Body of pancreas (tissue), 4 donors: ENCODE measurements around the gene G6PC3. TPM values are rescaled to one million over a fixed set of nuclear protein-coding genes. Genes with fewer than 3 reads are reported as not detected.
"Not testable (repeated sequence)": the region's sequence is repeated elsewhere in the genome, so short reads cannot be mapped to it uniquely, and the experiment has no call there.

Source experiments
- ATAC-seq: fragments of 150-250 bp; one replicate; pipeline ENCODE4 v1.9.1; 2016
- DNase-seq, 4 donors: peaks; one replicate each; pipeline ENCODE4 v3.0.0-alpha.2; 2019
- H3K27ac ChIP-seq, 4 donors: fragments of 200-600 bp; sonication (generic); 1 replicate in 3 of 4; 2 replicates in 1 of 4; pipeline versions ENCODE4 v1.5.1 to v1.6.1; 2016 to 2019; ENCODE audit warnings: mild to moderate bottlenecking in 1 of 4, mixed read lengths in 1 of 4, moderate library complexity in 1 of 4
- H3K27me3 ChIP-seq, 2 donors: fragments of 200-600 bp; sonication (generic); one replicate each; pipeline ENCODE4 v1.6.0; 2016; ENCODE audit warnings: mild to moderate bottlenecking in 1 of 2
- H3K36me3 ChIP-seq, 2 donors: fragments of 200-600 bp; sonication (generic); replicated peaks in 1 of 2; 2 replicates each; pipeline ENCODE4 v1.5.1; 2016; ENCODE audit warnings: low read depth in 2 of 2; ENCODE audit not compliant: insufficient read depth in 1 of 2
- H3K4me1 ChIP-seq: fragments of 200-600 bp; sonication (generic); one replicate; pipeline ENCODE4 v1.6.0; 2016
- H3K4me3 ChIP-seq, 2 donors: fragments of 200-600 bp; sonication (generic); 1 replicate in 1 of 2; 2 replicates in 1 of 2; pipeline ENCODE4 v1.5.1; 2016 to 2019
- H3K9me3 ChIP-seq, 3 donors: fragments of 200-600 bp; sonication (generic); 1 replicate in 2 of 3; 2 replicates in 1 of 3; pipeline ENCODE4 v1.5.1; 2016
- POLR2A ChIP-seq, 3 donors: fragments of 450-650 bp; IDR thresholded peaks; one replicate each; pipeline ENCODE4 v1.6.1; 2016; ENCODE audit warnings: antibody characterized with exemption in 3 of 3, mild to moderate bottlenecking in 2 of 3
- WGBS, 2 donors: methylation state at CpG; one replicate each; pipeline ENCODE4 v1.1.5; 2017; 5-methylcytosine and 5-hydroxymethylcytosine counted together
- intact Hi-C: fragments of 100-400 bp; cut with DNase I; formaldehyde crosslinking; loops from one replicate; pipeline ENCODE4 v1.15.1; 2023
- total RNA-seq, 2 donors: library from RNA; depleted of rRNA; stranded (reverse); fragments of >200 nt; gene quantifications; one replicate each; pipeline ENCODE4 v1.1.0, GENCODE V29; 2016
- TF ChIP-seq, protein P1 (sequence below), 7 experiments: fragments of 450-650 bp in 4 of 7; fragments of 200-600 bp in 3 of 7; sonication (generic) in 3 of 7; IDR thresholded peaks; one replicate each; pipeline ENCODE4 v1.5.1; 2016 to 2019; ENCODE audit warnings: antibody characterized with exemption in 7 of 7

Gene G6PC3, protein sequence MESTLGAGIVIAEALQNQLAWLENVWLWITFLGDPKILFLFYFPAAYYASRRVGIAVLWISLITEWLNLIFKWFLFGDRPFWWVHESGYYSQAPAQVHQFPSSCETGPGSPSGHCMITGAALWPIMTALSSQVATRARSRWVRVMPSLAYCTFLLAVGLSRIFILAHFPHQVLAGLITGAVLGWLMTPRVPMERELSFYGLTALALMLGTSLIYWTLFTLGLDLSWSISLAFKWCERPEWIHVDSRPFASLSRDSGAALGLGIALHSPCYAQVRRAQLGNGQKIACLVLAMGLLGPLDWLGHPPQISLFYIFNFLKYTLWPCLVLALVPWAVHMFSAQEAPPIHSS
- total RNA-seq: 10 to 100 TPM; 11.9 to 12.9 TPM

DNA sequence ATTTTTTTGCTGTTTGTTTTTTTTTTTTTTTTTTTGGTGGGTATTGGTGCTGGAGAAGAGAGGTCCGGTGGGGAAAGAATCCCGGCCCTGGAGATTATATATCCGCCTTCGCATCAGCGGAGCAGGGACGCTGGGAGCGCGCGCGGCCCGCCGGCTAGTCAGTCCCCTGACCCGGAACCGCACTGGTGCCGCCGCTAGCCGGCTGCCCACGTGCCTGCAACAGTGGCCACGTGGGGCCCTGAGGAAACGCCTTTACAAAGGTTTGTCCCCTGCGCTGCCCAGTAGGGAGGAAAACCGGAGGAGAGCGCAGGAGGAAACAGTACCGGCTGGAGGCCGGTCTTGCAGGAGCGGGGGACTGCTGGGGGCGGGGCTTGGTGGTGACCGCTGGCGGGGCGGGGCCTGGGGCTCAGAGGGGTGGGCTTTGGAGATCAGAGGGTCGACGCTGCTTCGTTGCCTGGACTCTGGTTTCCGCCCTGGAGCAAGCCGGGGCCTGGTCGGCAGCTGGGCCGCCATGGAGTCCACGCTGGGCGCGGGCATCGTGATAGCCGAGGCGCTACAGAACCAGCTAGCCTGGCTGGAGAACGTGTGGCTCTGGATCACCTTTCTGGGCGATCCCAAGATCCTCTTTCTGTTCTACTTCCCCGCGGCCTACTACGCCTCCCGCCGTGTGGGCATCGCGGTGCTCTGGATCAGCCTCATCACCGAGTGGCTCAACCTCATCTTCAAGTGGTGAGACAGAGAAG, at the start of gene G6PC3:
G6PC3 (plus strand) TSS at position 281 of the 743 bp plus-strand sequence; CDS start at position 512, 231 bp downstream.
- TF ChIP-seq, protein P1, sequence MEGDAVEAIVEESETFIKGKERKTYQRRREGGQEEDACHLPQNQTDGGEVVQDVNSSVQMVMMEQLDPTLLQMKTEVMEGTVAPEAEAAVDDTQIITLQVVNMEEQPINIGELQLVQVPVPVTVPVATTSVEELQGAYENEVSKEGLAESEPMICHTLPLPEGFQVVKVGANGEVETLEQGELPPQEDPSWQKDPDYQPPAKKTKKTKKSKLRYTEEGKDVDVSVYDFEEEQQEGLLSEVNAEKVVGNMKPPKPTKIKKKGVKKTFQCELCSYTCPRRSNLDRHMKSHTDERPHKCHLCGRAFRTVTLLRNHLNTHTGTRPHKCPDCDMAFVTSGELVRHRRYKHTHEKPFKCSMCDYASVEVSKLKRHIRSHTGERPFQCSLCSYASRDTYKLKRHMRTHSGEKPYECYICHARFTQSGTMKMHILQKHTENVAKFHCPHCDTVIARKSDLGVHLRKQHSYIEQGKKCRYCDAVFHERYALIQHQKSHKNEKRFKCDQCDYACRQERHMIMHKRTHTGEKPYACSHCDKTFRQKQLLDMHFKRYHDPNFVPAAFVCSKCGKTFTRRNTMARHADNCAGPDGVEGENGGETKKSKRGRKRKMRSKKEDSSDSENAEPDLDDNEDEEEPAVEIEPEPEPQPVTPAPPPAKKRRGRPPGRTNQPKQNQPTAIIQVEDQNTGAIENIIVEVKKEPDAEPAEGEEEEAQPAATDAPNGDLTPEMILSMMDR (IDR thresholded peaks at IDR 0.05): peak in 2 of 7 experiments; percentile 33 to 41
- TF ChIP-seq POLR2A (IDR thresholded peaks at IDR 0.05): peak; percentile 60 to 85 (median 82)
- peak within 1 kb of the TSS; percentile 67 to 84 (median 79) for H3K27ac ChIP-seq
- H3K4me1 ChIP-seq: peaks cover 37% of the 10 kb centered on the region
- H3K36me3 ChIP-seq: peaks cover 0 to 1% of the 10 kb centered on the region in 2 donors
- intact Hi-C loops: no loop called here
- no peaks in the 10 kb centered on the region for H3K9me3 ChIP-seq
- 0% methylated on average over 28 to 53 of the region's 53 CpGs for WGBS, 2 donors
- H3K27me3 ChIP-seq: no peaks in the 10 kb centered on the region
- peak within 1 kb of the TSS; percentile 44 to 55 for H3K4me3 ChIP-seq
- DNase-seq: peak; percentile 94 to 97 (median 96)
- peak; percentile 89 for ATAC-seq

DNA sequence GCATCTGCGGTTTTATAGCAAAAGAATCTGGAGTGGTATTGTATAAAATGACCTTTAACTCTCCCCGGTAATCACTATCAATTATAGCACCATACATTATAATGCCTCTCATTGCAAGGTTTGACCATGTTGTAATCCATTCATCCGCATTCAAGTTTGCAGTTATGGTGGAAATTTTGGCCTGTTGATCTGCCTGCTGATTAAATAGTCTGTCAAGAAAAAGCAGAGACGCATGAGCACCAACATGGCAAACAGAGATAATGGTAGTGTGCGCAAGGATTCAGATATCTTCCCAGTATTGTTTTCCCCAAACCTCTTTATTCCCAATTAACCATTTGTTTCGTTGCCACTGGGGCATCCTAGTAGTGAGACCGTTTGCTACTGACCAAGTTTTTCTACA, 49.3 kb upstream of the G6PC3 start:
- ATAC-seq, H3K27me3 ChIP-seq, H3K36me3 ChIP-seq, H3K9me3 ChIP-seq, H3K4me1 ChIP-seq, H3K27ac ChIP-seq, DNase-seq, intact Hi-C loops, H3K4me3 ChIP-seq: not testable (repeated sequence)
- WGBS, 2 donors: 90 to 94% methylated on average over 7 of the region's 7 CpGs

DNA sequence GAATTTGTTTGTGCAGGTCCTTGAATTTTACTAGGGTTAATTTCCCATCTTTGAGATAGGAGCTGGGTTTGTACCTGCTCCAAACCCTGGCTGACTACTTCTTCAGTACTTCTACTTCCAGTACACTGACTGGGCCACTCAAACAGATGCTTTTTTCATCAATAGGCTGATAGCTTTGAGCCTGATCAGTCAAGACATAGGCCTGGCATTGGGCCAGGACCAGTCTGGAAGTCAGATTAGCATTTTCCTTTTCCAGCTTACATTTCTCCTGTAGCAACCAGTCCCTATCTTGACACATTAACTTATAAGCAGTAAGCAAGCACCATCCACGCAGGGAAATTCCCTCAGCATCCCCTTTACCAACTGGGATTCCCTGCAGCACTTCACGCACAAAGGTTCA, 48.3 kb upstream of the G6PC3 start:
- Histone ChIP-seq H3K27ac (no peak overlapping the region), H3K4me1 (no peaks in the 10 kb centered on the region), H3K27me3 (no peaks in the 10 kb centered on the region), H3K36me3 (no peaks in the 10 kb centered on the region), H3K9me3 (no peaks in the 10 kb centered on the region), H3K4me3 (no peak overlapping the region)
- intact Hi-C loops: no loop called here
- TF ChIP-seq POLR2A (IDR thresholded peaks at IDR 0.05): no peak
- TF ChIP-seq, protein P1 (IDR thresholded peaks at IDR 0.05): no peak
- 81 to 83% methylated on average over 2 of the region's 2 CpGs for WGBS, 2 donors
- DNase-seq (no peak), ATAC-seq (no peak)

DNA sequence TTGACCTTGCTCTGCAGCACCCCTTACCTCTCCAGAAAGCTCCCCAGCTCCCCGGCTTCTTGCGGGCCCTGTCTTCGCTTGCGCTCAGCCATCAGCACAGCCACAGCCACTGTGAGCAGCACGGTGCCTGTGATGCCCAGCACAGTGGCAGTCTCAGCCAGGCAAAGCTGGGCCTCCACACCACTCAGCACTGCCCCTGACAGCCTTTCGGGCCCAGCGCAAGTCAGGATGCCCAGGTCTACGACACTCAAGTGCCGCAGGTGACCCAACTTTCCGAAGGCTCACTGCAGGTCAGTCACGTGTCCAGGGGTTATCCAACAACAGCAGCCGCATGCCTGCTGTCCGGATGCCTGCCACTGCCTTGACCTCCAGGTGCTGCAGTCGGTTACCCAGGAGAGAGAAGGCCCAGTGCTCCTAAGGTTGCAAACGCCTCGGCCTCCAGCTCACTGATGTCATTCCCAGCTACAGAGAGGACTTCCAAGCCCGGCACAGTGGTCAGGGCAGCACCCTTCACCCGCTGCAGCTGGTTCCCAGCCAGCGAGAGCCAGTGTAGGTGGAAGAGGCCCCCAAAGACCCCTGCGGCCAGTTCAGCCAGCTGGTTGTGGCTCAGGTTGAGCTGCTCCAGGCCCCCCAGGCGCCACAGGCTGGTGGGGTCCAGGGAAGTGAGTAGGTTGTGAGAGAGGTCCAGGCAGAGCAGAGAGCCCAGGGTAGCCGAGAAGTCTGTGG, 46.8 kb upstream of the G6PC3 start:
- TF ChIP-seq, protein P1 (IDR thresholded peaks at IDR 0.05): no peak
- no peak for TF ChIP-seq POLR2A (IDR thresholded peaks at IDR 0.05)
- H3K4me3 ChIP-seq: no peak overlapping the region
- no peaks in the 10 kb centered on the region for H3K27me3 ChIP-seq
- DNase-seq: no peak
- H3K9me3 ChIP-seq: no peaks in the 10 kb centered on the region
- no peaks in the 10 kb centered on the region for H3K36me3 ChIP-seq
- no peak for ATAC-seq
- intact Hi-C loops: no loop called here
- H3K4me1 ChIP-seq: no peaks in the 10 kb centered on the region
- 88 to 91% methylated on average over 4 to 19 of the region's 22 CpGs for WGBS, 2 donors
- H3K27ac ChIP-seq: no peak overlapping the region

DNA sequence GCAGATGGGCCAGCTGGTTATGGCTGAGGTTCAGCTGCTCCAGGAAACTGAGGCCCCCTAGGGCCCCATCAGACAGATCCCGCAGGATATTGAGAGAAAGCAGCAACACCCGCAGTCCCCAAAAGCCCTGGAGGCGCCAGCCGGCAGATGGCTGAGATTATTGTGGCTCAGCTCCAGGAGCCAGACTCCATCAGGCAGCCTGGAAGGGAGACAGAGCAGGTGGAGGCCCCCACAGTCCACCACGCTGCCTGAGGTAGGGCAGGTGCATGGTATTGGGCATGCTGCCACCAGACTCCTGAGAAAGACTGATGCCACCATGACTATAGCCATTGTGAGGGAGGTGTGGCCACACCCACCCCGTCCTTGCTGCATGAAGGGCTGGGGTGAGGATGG, 46.3 kb upstream of the G6PC3 start:
- H3K4me3 ChIP-seq: no peak overlapping the region
- intact Hi-C loops: no loop called here
- no peak for TF ChIP-seq POLR2A (IDR thresholded peaks at IDR 0.05)
- TF ChIP-seq, protein P1 (IDR thresholded peaks at IDR 0.05): no peak
- no peaks in the 10 kb centered on the region for H3K4me1 ChIP-seq
- DNase-seq (no peak), ATAC-seq (peak; percentile 24)
- WGBS, 2 donors: 75 to 88% methylated on average over 1 to 6 of the region's 6 CpGs
- no peaks in the 10 kb centered on the region for H3K9me3 ChIP-seq
- H3K27me3 ChIP-seq: no peaks in the 10 kb centered on the region
- no peak overlapping the region for H3K27ac ChIP-seq
- H3K36me3 ChIP-seq: no peaks in the 10 kb centered on the region
